Kidney (tissue), 14 donors: ENCODE results near the gene ZNF784. TPM values are rescaled to one million over a fixed set of nuclear protein-coding genes. Genes with fewer than 3 reads are reported as not detected.

Experiments
- DNase-seq, 5 donors: peaks; one replicate each; pipeline ENCODE4 v3.0.0-alpha.2; 2013 to 2020
- FAIRE-seq: peaks from 2 replicates; lab custom pipeline; 2012; peaks lifted over from hg19 to GRCh38; lab: Jason Lieb, UNC
- H3K27ac ChIP-seq, 2 donors: one replicate each; pipeline ENCODE4 v1.7.0; 2013; ENCODE audit warnings: low read depth in 2 of 2, low read length in 2 of 2, inconsistent platforms in 1 of 2
- H3K27me3 ChIP-seq: one replicate; pipeline ENCODE4 v1.7.1; 2013; ENCODE audit warnings: low read length, inconsistent platforms; ENCODE audit not compliant: control insufficient read depth, insufficient read depth
- H3K36me3 ChIP-seq, 3 donors: one replicate each; pipeline versions ENCODE4 v1.7.0 to v1.7.1; 2013; ENCODE audit warnings: low read length in 3 of 3, control low read depth in 1 of 3, inconsistent platforms in 1 of 3; ENCODE audit not compliant: insufficient read depth in 3 of 3, control insufficient read depth in 2 of 3
- H3K4me1 ChIP-seq, 3 donors: one replicate each; pipeline versions ENCODE4 v1.7.0 to v1.7.1; 2013; ENCODE audit warnings: low read length in 3 of 3, inconsistent platforms in 1 of 3, low read depth in 1 of 3; ENCODE audit not compliant: control insufficient read depth in 2 of 3, insufficient read depth in 2 of 3
- H3K4me3 ChIP-seq, 3 donors: one replicate each; pipeline versions ENCODE4 v1.7.0 to v1.8.1; 2013; ENCODE audit warnings: low read length in 3 of 3, control low read depth in 1 of 3, inconsistent platforms in 1 of 3
- H3K9ac ChIP-seq, 3 donors: one replicate each; pipeline versions ENCODE4 v1.7.0 to v1.7.1; 2013; ENCODE audit warnings: low read length in 3 of 3, control low read depth in 1 of 3, inconsistent platforms in 1 of 3
- H3K9me3 ChIP-seq, 3 donors: one replicate each; pipeline versions ENCODE4 v1.7.0 to v1.7.1; 2013; ENCODE audit warnings: low read length in 3 of 3, control low read depth in 1 of 3, inconsistent platforms in 1 of 3; ENCODE audit not compliant: control insufficient read depth in 2 of 3, insufficient read depth in 1 of 3
- CTCF ChIP-seq: IDR thresholded peaks from 3 replicates; pipeline ENCODE4 v1.5.1; 2012; ENCODE audit warnings: mild to moderate bottlenecking, moderate library complexity, borderline replicate concordance; ENCODE audit not compliant: insufficient read depth; ENCODE audit errors: extremely low read depth
- intact Hi-C: fragments of 100-400 bp; cut with DNase I; formaldehyde crosslinking; loops from one replicate; pipeline ENCODE4 v1.11.1; 2022
- polyA plus RNA-seq: library from polyadenylated mRNA; stranded (reverse); fragments of 350-450 nt; fragmentation: Illumina TruSeq; extraction: RNeasy Lipid Tissue Mini Kit (QIAGEN cat#74804); gene quantifications from one replicate; pipeline ENCODE4 v1.2.3, GENCODE V29; 2014; ENCODE audit warnings: low read depth, low replicate concordance; ENCODE audit not compliant: insufficient read depth
- total RNA-seq: library from RNA; stranded (reverse); fragmentation: NEBNext Ultra II Directional; extraction: Animal tissue kit (Norgen Biotek cat#: 25700); gene quantifications from one replicate; pipeline ENCODE4 v1.2.1, GENCODE V29; 2021
- donor health status: control.
- donor health status: control.
- donor health status: control.
- donor health status: control.
- donor health status: control.
- donor health status: DM: yes; HTN: yes; CAD: no.
- donor health status: Normal renal cell carcinoma (clear cell type).

ZNF784 gene
- total and polyA plus RNA-seq, 2 donors from 2014 or later = 6.6 to 9.8 TPM

- no peak for TF ChIP-seq CTCF
These were observed 43.1 kb upstream of the ZNF784 start for GRCh38 chr19:55667511-55667910.

GRCh38 chr19:55667006-55667381 lies 42.6 kb upstream of the ZNF784 start:
- peaks cover 9 to 76% (median 51%) of the 10 kb centered on the region in 3 donors for H3K36me3 ChIP-seq
- H3K9me3 ChIP-seq = no peaks in the 10 kb centered on the region
- intact Hi-C loops = no loop called here
- H3K27me3 ChIP-seq = no peaks in the 10 kb centered on the region
- no peak for TF ChIP-seq CTCF
- FAIRE-seq (no peak), DNase-seq (peak in 1 of 5 donors; percentile 61)
- H3K27ac ChIP-seq = no peak overlapping the region
- no peak overlapping the region for H3K9ac ChIP-seq
- peaks cover 0 to 8% (median 6%) of the 10 kb centered on the region in 3 donors for H3K4me1 ChIP-seq
- no peak overlapping the region for H3K4me3 ChIP-seq

More at GRCh38 chr19:55667511-55667910, 43.1 kb upstream of the ZNF784 start:
- no peak for FAIRE-seq
- Histone ChIP-seq H3K9ac (no peak overlapping the region), H3K36me3 (peaks cover 9 to 72% (median 50%) of the 10 kb centered on the region in 3 donors), H3K4me3 (no peak overlapping the region), H3K27ac (no peak overlapping the region), H3K4me1 (peaks cover 0 to 8% (median 6%) of the 10 kb centered on the region in 3 donors), H3K27me3 (no peaks in the 10 kb centered on the region), H3K9me3 (no peaks in the 10 kb centered on the region)
- intact Hi-C loops = no loop called here
- DNase-seq = peak in 1 of 5 donors; percentile 29

GRCh38 chr19:55666343-55667005 lies 42.1 kb upstream of the ZNF784 start:
- Histone ChIP-seq H3K4me1 (peaks cover 0 to 8% (median 6%) of the 10 kb centered on the region in 3 donors), H3K9ac (no peak overlapping the region), H3K27me3 (no peaks in the 10 kb centered on the region), H3K9me3 (no peaks in the 10 kb centered on the region), H3K27ac (no peak overlapping the region), H3K4me3 (no peak overlapping the region), H3K36me3 (peaks cover 9 to 81% (median 56%) of the 10 kb centered on the region in 3 donors)
- DNase-seq = peak in 1 of 5 donors; percentile 54
- no peak for TF ChIP-seq CTCF
- no peak for FAIRE-seq
- intact Hi-C loops = no loop called here
